Activated CD8-positive, alpha-beta memory T cell treated with anti-CD3 and anti-CD28 coated beads, Interleukin-2, amount 10 ng/mL, durations not matched to agents 7 days and 5 days (primary cell): ENCODE results near the gene CCDC194. TPM values are rescaled to one million over a fixed set of nuclear protein-coding genes. Genes with fewer than 3 reads are reported as not detected.
"Not testable (repeated sequence)": the region's sequence is repeated elsewhere in the genome, so short reads cannot be mapped to it uniquely, and the experiment has no call there.

Experiments used
- ATAC-seq: fragments of 150-1000 bp; cut with Tn5 transposase; one replicate; pipeline ENCODE4 v1.10.0; 2021; ENCODE audit warnings: moderate library complexity
- CTCF ChIA-PET: fragments of 350-600 bp; sonication (Branson Sonifier 250); formaldehyde crosslinking; loops from one replicate; lab custom pipeline; 2021; ENCODE audit warnings: antibody characterized with exemption; lab: Charles Lee
- DNase-seq: peaks from one replicate; pipeline ENCODE4 v3.0.0-alpha.2; 2020
- H3K27ac Mint-ChIP-seq: one replicate; pipeline ENCODE4 v1.8.0; 2021; ENCODE audit warnings: mild to moderate bottlenecking, mixed read lengths
- H3K27me3 Mint-ChIP-seq: one replicate; pipeline ENCODE4 v1.8.0; 2021; ENCODE audit warnings: mixed read lengths
- H3K36me3 Mint-ChIP-seq: one replicate; pipeline ENCODE4 v1.8.0; 2021; ENCODE audit warnings: mild to moderate bottlenecking, mixed read lengths
- H3K4me1 Mint-ChIP-seq: one replicate; pipeline ENCODE4 v1.8.0; 2021; ENCODE audit warnings: mixed read lengths
- H3K4me3 Mint-ChIP-seq: one replicate; pipeline ENCODE4 v1.8.0; 2021; ENCODE audit warnings: mild to moderate bottlenecking, moderate library complexity, mixed read lengths
- H3K9me3 Mint-ChIP-seq: one replicate; pipeline ENCODE4 v1.8.0; 2022; ENCODE audit warnings: low read depth, mixed read lengths
- total RNA-seq, 2 experiments: library from RNA; stranded (reverse); gene quantifications; one replicate each; pipeline ENCODE4 v1.2.3, GENCODE V29; 2021

The CCDC194 gene
- total RNA-seq, 2 experiments from 2014 or later, result 4.3 to 5.9 TPM

GRCh38 chr19:17385878-17386611 lies 8.0 kb downstream of the CCDC194 start:
- H3K36me3 Mint-ChIP-seq, result peaks cover 1% of the 10 kb centered on the region
- peaks cover 11% of the 10 kb centered on the region for H3K4me1 Mint-ChIP-seq
- ATAC-seq, result peak; percentile 59
- CTCF ChIA-PET, result interaction anchor here (0.6 to 10.4 kb wide), 37 partner anchors 9 to 979 kb away, joined by 3 to 92 read pairs (median 5); partner anchors contain the start of genes ANO8, BABAM1, BST2 and DDA1
- H3K27ac Mint-ChIP-seq, result no peak overlapping the region
- H3K4me3 Mint-ChIP-seq, result no peak overlapping the region
- H3K9me3 Mint-ChIP-seq, result no peaks in the 10 kb centered on the region
- H3K27me3 Mint-ChIP-seq, result peaks cover 26% of the 10 kb centered on the region
- peak; percentile 72 for DNase-seq

- no peak for ATAC-seq
- CTCF ChIA-PET, result interaction anchor here (0.7 to 1.4 kb wide), 2 partner anchors 8 to 1433 kb away, joined by 3 to 5 read pairs; no protein-coding TSS in a partner anchor
Measured at GRCh38 chr19:17380426-17381138, 13.4 kb downstream of the CCDC194 start.

GRCh38 chr19:17379221-17379631 lies 14.8 kb downstream of the CCDC194 start:
- Mint-ChIP-seq H3K4me3 (no peak overlapping the region), H3K4me1 (peaks cover 8% of the 10 kb centered on the region), H3K9me3 (no peaks in the 10 kb centered on the region), H3K27me3 (peaks cover 8% of the 10 kb centered on the region), H3K36me3 (peaks cover 5% of the 10 kb centered on the region), H3K27ac (no peak overlapping the region)
- CTCF ChIA-PET, result no interaction called here
- DNase-seq, result no peak
- no peak for ATAC-seq

More at GRCh38 chr19:17380426-17381138, 13.4 kb downstream of the CCDC194 start:
- H3K27me3 Mint-ChIP-seq, result peaks cover 8% of the 10 kb centered on the region
- no peak for DNase-seq
- H3K4me3 Mint-ChIP-seq, result no peak overlapping the region
- H3K9me3 Mint-ChIP-seq, result no peaks in the 10 kb centered on the region
- peaks cover 5% of the 10 kb centered on the region for H3K36me3 Mint-ChIP-seq
- peaks cover 8% of the 10 kb centered on the region for H3K4me1 Mint-ChIP-seq
- no peak overlapping the region for H3K27ac Mint-ChIP-seq

- CTCF ChIA-PET, result interaction anchor here (2.7 kb wide), 1 partner anchor 8 kb away, joined by 12 read pairs; no protein-coding TSS in a partner anchor
- ATAC-seq (no peak), DNase-seq (no peak)
- Mint-ChIP-seq H3K4me1 (peaks cover 8% of the 10 kb centered on the region), H3K36me3 (peaks cover 5% of the 10 kb centered on the region), H3K27me3 (peaks cover 8% of the 10 kb centered on the region), H3K4me3 (no peak overlapping the region), H3K9me3 (no peaks in the 10 kb centered on the region), H3K27ac (no peak overlapping the region)
Measured at GRCh38 chr19:17378271-17378670, 15.7 kb downstream of the CCDC194 start.

GRCh38 chr19:17376935-17377600 lies 16.9 kb downstream of the CCDC194 start, which contains the start of gene PLVAP:
TSS of gene PLVAP (minus strand) at chr19:17377342. CDS start at chr19:17377288, 54 bp downstream.
- ATAC-seq (no peak), DNase-seq (no peak)
- Mint-ChIP-seq H3K4me1 (peaks cover 2% of the 10 kb centered on the region), H3K36me3 (peaks cover 5% of the 10 kb centered on the region), H3K4me3 (no peak within 1 kb of the TSS), H3K27ac (no peak within 1 kb of the TSS), H3K27me3 (peaks cover 8% of the 10 kb centered on the region), H3K9me3 (no peaks in the 10 kb centered on the region)
- CTCF ChIA-PET, result interaction anchor here (1.6 to 2.7 kb wide), 2 partner anchors 9 to 14 kb away, joined by 4 to 12 read pairs; no protein-coding TSS in a partner anchor

GRCh38 chr19:17370026-17370587 lies 23.9 kb downstream of the CCDC194 start:
- H3K27me3 Mint-ChIP-seq, result peaks cover 11% of the 10 kb centered on the region
- H3K27ac Mint-ChIP-seq, result no peak overlapping the region
- ATAC-seq (no peak), DNase-seq (no peak)
- no peaks in the 10 kb centered on the region for H3K36me3 Mint-ChIP-seq
- no peak overlapping the region for H3K4me3 Mint-ChIP-seq
- H3K9me3 Mint-ChIP-seq, result no peaks in the 10 kb centered on the region
- peaks cover 7% of the 10 kb centered on the region for H3K4me1 Mint-ChIP-seq
- CTCF ChIA-PET, result no interaction called here

GRCh38 chr19:17365361-17365760 lies 28.6 kb downstream of the CCDC194 start:
- ATAC-seq, result no peak
- Mint-ChIP-seq H3K27ac (no peak overlapping the region), H3K9me3 (no peaks in the 10 kb centered on the region), H3K4me3 (no peak overlapping the region), H3K36me3 (no peaks in the 10 kb centered on the region), H3K4me1 (peaks cover 5% of the 10 kb centered on the region), H3K27me3 (peaks cover 11% of the 10 kb centered on the region)
- DNase-seq, result no peak
- CTCF ChIA-PET, result interaction anchor here (0.8 to 1.5 kb wide), 3 partner anchors 9 to 40 kb away, joined by 3 to 6 read pairs (median 3); partner anchors contain the start of gene BST2

- H3K27ac Mint-ChIP-seq, H3K9me3 Mint-ChIP-seq, DNase-seq, H3K36me3 Mint-ChIP-seq, ATAC-seq, H3K4me3 Mint-ChIP-seq, CTCF ChIA-PET, H3K4me1 Mint-ChIP-seq, H3K27me3 Mint-ChIP-seq: not testable (repeated sequence)
Measured at GRCh38 chr19:17363852-17364605, 30.0 kb downstream of the CCDC194 start.

GRCh38 chr19:17359905-17360800 lies 33.8 kb downstream of the CCDC194 start:
- Mint-ChIP-seq H3K27me3 (peaks cover 5% of the 10 kb centered on the region), H3K4me1 (no peaks in the 10 kb centered on the region), H3K27ac (no peak overlapping the region), H3K4me3 (no peak overlapping the region), H3K36me3 (no peaks in the 10 kb centered on the region), H3K9me3 (no peaks in the 10 kb centered on the region)
- DNase-seq (no peak), ATAC-seq (no peak)
- CTCF ChIA-PET, result interaction anchor here (0.6 to 1.0 kb wide), 2 partner anchors 15 to 291 kb away, joined by 3 read pairs; no protein-coding TSS in a partner anchor

GRCh38 chr19:17358395-17358794 lies 35.6 kb downstream of the CCDC194 start:
- ATAC-seq, result no peak
- Mint-ChIP-seq H3K27ac (no peak overlapping the region), H3K4me1 (no peaks in the 10 kb centered on the region), H3K27me3 (peaks cover 5% of the 10 kb centered on the region), H3K9me3 (no peaks in the 10 kb centered on the region), H3K36me3 (no peaks in the 10 kb centered on the region), H3K4me3 (no peak overlapping the region)
- CTCF ChIA-PET, result interaction anchor here (0.8 to 1.4 kb wide), 3 partner anchors 27 to 215 kb away, joined by 3 to 4 read pairs (median 3); no protein-coding TSS in a partner anchor
- DNase-seq, result no peak

GRCh38 chr19:17357724-17358123 lies 36.3 kb downstream of the CCDC194 start:
- Mint-ChIP-seq H3K27me3 (peaks cover 7% of the 10 kb centered on the region), H3K4me3 (no peak overlapping the region), H3K9me3 (no peaks in the 10 kb centered on the region), H3K4me1 (no peaks in the 10 kb centered on the region), H3K36me3 (no peaks in the 10 kb centered on the region), H3K27ac (no peak overlapping the region)
- no peak for ATAC-seq
- no peak for DNase-seq
- CTCF ChIA-PET, result interaction anchor here (1.1 to 1.4 kb wide), 2 partner anchors 49 to 216 kb away, joined by 3 read pairs; no protein-coding TSS in a partner anchor
